ENCODE data around the gene ARHGAP6. TPM values are rescaled to one million over a fixed set of nuclear protein-coding genes. Genes with fewer than 3 reads are reported as not detected.

Gene ARHGAP6
- total and polyA plus RNA-seq, 2 of the 4 experiments (the other 2 are of a cell fraction), result 1.4 to 1.8 TPM

- peak overlapping the region; percentile 69 for H4K5ac ChIP-seq (ENCODE audit: low read depth, low read length)
- no peak for TF ChIP-seq RAD21 (IDR thresholded peaks at IDR 0.05; ENCODE audit: low read length)
- TF ChIP-seq RFX5 (IDR thresholded peaks at IDR 0.05; ENCODE audit: low read depth, low read length), result no peak
- no peak for TF ChIP-seq ELK1 (IDR thresholded peaks at IDR 0.05; ENCODE audit: borderline replicate concordance, low read depth, low read length)
- TF ChIP-seq CHD1 (IDR thresholded peaks at IDR 0.05; ENCODE audit: low read depth, low read length), result no peak
- H3K4me1 ChIP-seq (ENCODE audit: control insufficient read depth, insufficient read depth, low read length), result peaks cover 7% of the 10 kb centered on the region
- ChIA-PET CTCF (no interaction called here), POLR2A (ENCODE audit: unreplicated experiment) (no interaction called here)
- BruUV-seq (replicated peaks), result no TSS peak
- H3K18ac ChIP-seq (ENCODE audit: low read depth, low read length), result peak overlapping the region; percentile 70
- no peak overlapping the region for H3K14ac ChIP-seq (replicated peaks; ENCODE audit: low read depth, low read length)
- H2BK20ac ChIP-seq (ENCODE audit: low read depth, low read length), result 0 out of 2 replicates have a peak overlapping the region, but pooled peaks have one; percentile 14
- H4K8ac ChIP-seq (ENCODE audit: low read depth in 2 of 2, low read length in 2 of 2), result no peak overlapping the region
- H4K20me1 ChIP-seq (ENCODE audit: insufficient read depth, low read length), result no peaks in the 10 kb centered on the region
- H3K27me3 ChIP-seq (ENCODE audit: control insufficient read depth, insufficient read depth, low read length), result no peaks in the 10 kb centered on the region
- H3K4ac ChIP-seq (ENCODE audit: low read depth, low read length), result no peak overlapping the region
- no peak overlapping the region for H2AK5ac ChIP-seq (ENCODE audit: low read depth, low read length)
- DNase-seq (no peak), ATAC-seq (ENCODE audit: low read depth) (no peak)
- H2AFZ ChIP-seq (replicated peaks; ENCODE audit: low read length, poor library complexity), result no peak overlapping the region
- H3K79me1 ChIP-seq (ENCODE audit: low read depth in 1 of 2, low read length in 2 of 2), result no peaks in the 10 kb centered on the region
- no peak overlapping the region for H3K4me2 ChIP-seq (ENCODE audit: low read depth, low read length)
- H3K23ac ChIP-seq (ENCODE audit: low read depth, low read length), result no peak overlapping the region
- no peak overlapping the region for H2BK5ac ChIP-seq (ENCODE audit: low read depth, low read length, poor library complexity, severe bottlenecking)
- H3K9me1 ChIP-seq (ENCODE audit: insufficient read depth, low read length), result 0 out of 2 replicates have a peak, but pooled peaks cover 2% of the 10 kb centered on the region
- intact Hi-C loops (cut with micrococcal nuclease) (no loop called here), in situ Hi-C loops (cut with MboI; ENCODE audit: low sequenced_read_pairs) (no loop called here), dilution Hi-C loops (cut with HindIII; ENCODE audit: low sequenced_read_pairs, unreplicated experiment) (no loop called here)
- H3K9me3 ChIP-seq (ENCODE audit: control insufficient read depth, insufficient read depth, low read length), result no peaks in the 10 kb centered on the region
- H3K36me3 ChIP-seq (ENCODE audit: control insufficient read depth, insufficient read depth, low read length), result no peaks in the 10 kb centered on the region
- no peak overlapping the region for H3K9ac ChIP-seq (ENCODE audit: low read depth, low read length)
- H3K27ac ChIP-seq (ENCODE audit: insufficient read depth, low read length), result no peak overlapping the region
- H3K56ac ChIP-seq (ENCODE audit: extremely low read depth, insufficient read depth, low read length), result no peak overlapping the region
- H3K4me3 ChIP-seq (ENCODE audit: insufficient read depth, low read depth, low read length), result no peak overlapping the region
- no peak overlapping the region for H4K91ac ChIP-seq (ENCODE audit: insufficient read depth, low read depth, low read length)
- WGBS, 2 experiments (ENCODE audit: extremely low coverage in 2 of 2, insufficient read length in 1 of 2), result 57% methylated on average over 2 of the region's 2 CpGs; no CpG with 5 or more reads in 1 of the 2 experiments
- H2AK9ac ChIP-seq (replicated peaks; ENCODE audit: low read depth, low read length, poor library complexity), result no peak overlapping the region
- no peak overlapping the region; the same call in 2 of the 3 replicates for H2BK15ac ChIP-seq (ENCODE audit: low read depth, low read length)
- H2BK120ac ChIP-seq (ENCODE audit: low read depth, low read length), result no peak overlapping the region
Observed at GRCh38 chrX:11445540-11445939, 220.2 kb downstream of the ARHGAP6 start.
